Activated naive CD4-positive, alpha-beta T cell treated with anti-CD3 and anti-CD28 coated beads, Interleukin-2, amount 50 U/mL, for 24 hours (primary cell): ENCODE measurements around the gene AP3S1.

Source experiments
- H3K27ac Mint-ChIP-seq: one replicate; pipeline ENCODE4 v1.8.0; 2021; ENCODE audit warnings: mild to moderate bottlenecking, mixed read lengths
- H3K27me3 Mint-ChIP-seq: one replicate; pipeline ENCODE4 v1.8.0; 2021; ENCODE audit warnings: mixed read lengths
- H3K36me3 Mint-ChIP-seq: one replicate; pipeline ENCODE4 v1.8.0; 2021; ENCODE audit warnings: mixed read lengths
- H3K4me1 Mint-ChIP-seq: one replicate; pipeline ENCODE4 v1.8.0; 2021; ENCODE audit warnings: mixed read lengths
- H3K4me3 Mint-ChIP-seq: one replicate; pipeline ENCODE4 v1.8.0; 2021; ENCODE audit warnings: mild to moderate bottlenecking, mixed read lengths
- H3K9me3 Mint-ChIP-seq: one replicate; pipeline ENCODE4 v1.8.0; 2021; ENCODE audit warnings: mixed read lengths

The AP3S1 gene

DNA sequence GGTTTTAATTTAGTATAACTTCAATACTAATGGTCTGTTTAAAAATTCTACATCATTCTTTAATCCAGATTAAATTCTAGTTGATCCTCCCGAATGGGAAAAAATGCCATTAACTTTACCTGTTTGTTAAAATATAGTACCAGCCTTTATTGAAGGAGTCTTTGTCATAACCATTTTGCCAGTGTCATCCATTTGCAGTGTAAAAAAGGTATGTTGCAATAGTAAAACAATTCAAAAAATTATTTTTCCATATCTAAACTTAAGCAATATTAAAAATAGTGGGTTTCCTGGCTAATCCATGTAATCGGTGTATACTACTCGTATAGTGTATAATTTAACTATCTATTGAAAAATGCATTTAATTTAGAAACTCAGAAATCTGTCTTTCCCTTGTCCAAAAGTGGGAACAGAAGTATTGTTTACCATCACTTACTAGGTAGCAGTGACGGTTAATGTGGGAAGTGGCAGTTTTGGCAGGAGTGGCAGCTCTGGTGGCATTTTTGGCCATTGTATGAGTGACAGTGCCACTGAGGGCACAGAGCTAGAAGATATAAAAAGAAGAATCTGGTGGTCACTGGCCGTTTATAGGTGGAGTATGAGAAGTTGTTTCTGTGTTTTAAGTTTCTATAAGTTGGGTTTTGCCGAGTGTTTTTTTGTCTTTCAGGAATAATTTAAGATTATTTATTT is 1.9 kb downstream of the AP3S1 start:
- Mint-ChIP-seq H3K27ac (no peak overlapping the region), H3K9me3 (no peaks in the 10 kb centered on the region), H3K4me1 (peaks cover 53% of the 10 kb centered on the region), H3K36me3 (no peaks in the 10 kb centered on the region), H3K4me3 (peak overlapping the region; percentile 98), H3K27me3 (no peaks in the 10 kb centered on the region)

DNA sequence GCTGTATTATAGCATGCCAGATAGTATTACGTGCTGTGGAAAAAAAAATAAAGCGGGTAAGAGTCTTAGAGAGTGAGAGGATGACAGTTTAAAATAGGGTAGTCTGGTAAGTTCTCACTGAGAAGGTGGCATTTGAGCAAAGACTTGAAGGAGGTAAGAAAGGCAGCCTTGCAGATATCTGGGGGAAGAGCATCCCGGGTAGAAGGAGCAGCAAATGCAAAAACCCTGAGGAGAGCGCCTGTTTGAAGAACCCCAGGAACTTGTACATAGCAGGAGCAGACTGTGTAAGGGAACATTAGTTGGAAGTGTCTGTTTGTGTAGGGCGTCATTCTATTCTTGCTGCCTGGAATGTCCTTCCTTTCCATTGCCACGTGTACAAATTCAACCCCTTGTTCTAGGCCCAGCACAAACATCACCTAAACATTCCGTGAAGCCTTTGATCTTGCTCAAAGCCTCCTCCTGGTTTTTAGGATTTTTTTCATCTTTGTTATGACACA is 2.6 kb downstream of the AP3S1 start:
- Mint-ChIP-seq H3K4me1 (peaks cover 51% of the 10 kb centered on the region), H3K9me3 (no peaks in the 10 kb centered on the region), H3K4me3 (peak overlapping the region; percentile 31), H3K27me3 (no peaks in the 10 kb centered on the region), H3K27ac (no peak overlapping the region), H3K36me3 (no peaks in the 10 kb centered on the region)

DNA sequence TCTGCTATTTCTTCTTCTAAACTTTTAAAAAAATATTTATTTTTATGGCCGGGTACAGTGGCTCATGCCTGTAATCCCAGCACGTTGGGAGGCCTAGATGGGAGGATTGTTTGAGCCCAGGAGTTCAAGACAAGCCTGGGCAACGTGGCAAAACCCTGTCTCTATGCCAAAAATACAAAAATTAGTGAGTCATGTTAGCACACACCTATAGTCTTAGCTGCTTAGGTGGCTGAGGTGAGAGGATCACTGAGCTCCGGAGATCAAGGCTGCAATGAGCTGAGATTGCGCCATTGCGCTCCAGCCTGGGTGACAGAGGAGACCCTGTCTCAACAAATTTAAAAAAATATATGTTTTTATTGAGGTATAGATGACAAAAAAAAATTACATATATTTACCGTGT is 5.6 kb downstream of the AP3S1 start:
- Mint-ChIP-seq H3K4me3 (no peak overlapping the region), H3K36me3 (no peaks in the 10 kb centered on the region), H3K4me1 (peaks cover 60% of the 10 kb centered on the region), H3K9me3 (no peaks in the 10 kb centered on the region), H3K27ac (no peak overlapping the region), H3K27me3 (no peaks in the 10 kb centered on the region)

DNA sequence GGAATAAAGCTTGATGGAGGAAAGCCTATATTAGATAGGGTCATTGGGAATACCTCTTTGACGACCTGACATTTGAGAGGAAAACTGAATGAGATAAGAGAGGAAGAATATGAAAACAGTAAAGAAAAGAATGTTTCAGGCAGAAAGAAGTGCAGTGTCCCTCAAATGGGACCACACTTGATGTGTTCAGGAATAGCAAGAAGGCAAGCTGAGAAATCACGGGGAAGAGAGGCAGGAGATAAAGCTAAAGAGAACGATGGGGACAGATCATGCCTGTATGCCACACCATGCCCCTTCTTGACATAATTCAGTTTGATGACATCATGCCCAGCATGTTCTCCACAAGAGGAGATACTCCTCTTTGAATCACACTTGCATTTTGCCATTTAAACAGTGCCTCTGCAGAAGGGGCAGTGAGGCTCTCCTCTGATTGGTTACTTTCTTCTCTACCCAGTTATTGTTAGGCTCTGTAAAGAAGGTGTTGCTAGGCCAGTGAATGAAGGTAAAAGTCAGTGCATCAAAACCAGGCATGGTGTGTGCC is 7.6 kb downstream of the AP3S1 start:
- Mint-ChIP-seq H3K4me1 (peaks cover 45% of the 10 kb centered on the region), H3K36me3 (peaks cover 11% of the 10 kb centered on the region), H3K9me3 (peaks cover 5% of the 10 kb centered on the region), H3K4me3 (no peak overlapping the region), H3K27me3 (no peaks in the 10 kb centered on the region), H3K27ac (no peak overlapping the region)

DNA sequence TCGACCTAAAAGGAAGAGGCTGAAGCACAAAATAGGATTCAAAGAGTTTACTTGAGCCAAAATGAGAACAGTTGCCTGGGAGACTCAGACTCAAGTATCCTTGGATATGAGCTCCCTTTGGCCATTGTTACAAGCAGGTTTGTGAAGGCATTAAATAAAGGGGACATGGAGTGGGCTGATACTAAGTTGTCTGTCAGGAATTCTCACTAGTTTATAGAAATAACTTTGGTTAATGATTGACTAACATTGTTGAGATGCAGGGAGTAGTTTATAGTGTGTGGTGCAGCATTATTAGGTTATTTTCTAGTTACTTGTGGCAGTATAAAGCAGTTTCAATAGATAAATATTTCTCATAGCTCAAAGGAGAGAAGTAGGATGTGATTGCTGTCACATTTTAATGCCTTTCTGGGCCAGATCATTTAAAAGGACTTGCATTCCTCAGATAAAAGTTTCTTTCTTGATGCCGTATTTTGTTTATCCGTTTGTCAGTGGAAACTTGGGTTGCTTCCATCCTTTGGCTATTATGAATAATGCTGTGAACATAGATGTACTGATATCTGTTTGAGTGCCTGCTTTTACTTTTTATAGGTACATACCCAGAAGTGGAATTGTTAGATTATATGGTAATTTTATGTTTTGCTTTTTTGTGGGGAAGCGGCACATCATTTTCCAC is 9.1 kb downstream of the AP3S1 start:
- no peak overlapping the region for H3K27ac Mint-ChIP-seq
- H3K36me3 Mint-ChIP-seq = peaks cover 15% of the 10 kb centered on the region
- no peak overlapping the region for H3K4me3 Mint-ChIP-seq
- H3K4me1 Mint-ChIP-seq = peaks cover 43% of the 10 kb centered on the region
- H3K9me3 Mint-ChIP-seq = peaks cover 5% of the 10 kb centered on the region
- no peaks in the 10 kb centered on the region for H3K27me3 Mint-ChIP-seq

DNA sequence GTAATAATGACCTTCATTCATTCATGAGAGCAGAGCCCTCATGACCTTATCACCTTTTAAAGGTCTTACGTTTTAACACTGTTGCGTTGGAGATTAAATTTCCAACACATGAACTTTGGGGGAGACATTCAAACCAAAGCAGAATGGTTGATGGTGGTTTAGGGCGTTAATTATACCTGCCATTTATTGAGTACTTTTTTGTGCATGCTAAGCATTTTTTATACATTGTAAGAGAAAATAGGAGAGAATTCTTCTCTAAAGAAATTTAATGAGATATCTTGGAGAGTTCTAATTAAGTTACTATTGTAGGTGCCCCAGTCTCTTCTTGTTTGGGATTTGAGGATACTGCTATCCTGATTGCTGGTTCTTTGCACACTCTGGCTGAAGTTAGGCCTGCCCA is 12.4 kb downstream of the AP3S1 start:
- Mint-ChIP-seq H3K27ac (no peak overlapping the region), H3K4me3 (no peak overlapping the region), H3K36me3 (peaks cover 15% of the 10 kb centered on the region), H3K4me1 (peaks cover 58% of the 10 kb centered on the region), H3K27me3 (no peaks in the 10 kb centered on the region), H3K9me3 (peaks cover 5% of the 10 kb centered on the region)

DNA sequence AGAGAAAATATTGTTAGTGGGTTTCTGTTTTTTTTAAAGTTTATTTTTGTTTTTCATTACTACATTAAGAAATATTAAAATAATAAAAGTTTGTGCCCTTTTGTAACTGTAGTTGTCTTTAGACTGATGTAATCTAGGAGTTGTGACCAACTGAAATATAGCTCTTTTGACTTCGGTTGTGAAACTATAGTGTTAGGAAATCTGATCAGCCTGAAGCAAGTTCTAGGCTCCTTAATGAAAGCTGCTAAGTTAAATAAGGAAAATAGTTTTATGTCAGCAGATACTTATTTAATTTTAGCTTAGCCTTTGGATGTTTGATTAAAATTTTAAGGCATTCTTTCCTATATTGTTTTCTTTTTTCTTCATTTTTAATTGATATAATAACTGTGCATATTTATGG is 14.2 kb downstream of the AP3S1 start:
- peaks cover 15% of the 10 kb centered on the region for H3K36me3 Mint-ChIP-seq
- no peaks in the 10 kb centered on the region for H3K27me3 Mint-ChIP-seq
- no peak overlapping the region for H3K4me3 Mint-ChIP-seq
- H3K9me3 Mint-ChIP-seq = peaks cover 5% of the 10 kb centered on the region
- no peak overlapping the region for H3K27ac Mint-ChIP-seq
- peaks cover 45% of the 10 kb centered on the region for H3K4me1 Mint-ChIP-seq

DNA sequence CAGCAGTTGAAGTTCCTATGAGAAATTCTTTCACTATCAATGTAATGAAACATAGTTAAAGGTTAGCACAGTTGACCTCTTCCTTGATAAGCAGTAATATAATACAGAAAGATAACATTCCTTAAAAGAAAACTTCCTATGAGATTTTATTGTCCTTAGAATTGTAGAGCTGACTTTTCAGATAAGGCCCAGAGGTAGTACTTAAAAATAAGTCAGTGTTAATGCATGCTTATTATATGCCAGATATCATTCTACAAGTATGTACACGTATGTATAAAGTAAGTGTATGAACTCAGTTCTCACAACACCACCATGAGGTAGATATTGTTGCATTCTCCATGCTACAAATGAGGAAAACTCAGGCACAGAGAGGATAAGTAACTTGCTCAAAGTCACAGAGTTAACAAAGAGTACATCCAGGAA is 15.3 kb downstream of the AP3S1 start:
- H3K4me3 Mint-ChIP-seq = no peak overlapping the region

DNA sequence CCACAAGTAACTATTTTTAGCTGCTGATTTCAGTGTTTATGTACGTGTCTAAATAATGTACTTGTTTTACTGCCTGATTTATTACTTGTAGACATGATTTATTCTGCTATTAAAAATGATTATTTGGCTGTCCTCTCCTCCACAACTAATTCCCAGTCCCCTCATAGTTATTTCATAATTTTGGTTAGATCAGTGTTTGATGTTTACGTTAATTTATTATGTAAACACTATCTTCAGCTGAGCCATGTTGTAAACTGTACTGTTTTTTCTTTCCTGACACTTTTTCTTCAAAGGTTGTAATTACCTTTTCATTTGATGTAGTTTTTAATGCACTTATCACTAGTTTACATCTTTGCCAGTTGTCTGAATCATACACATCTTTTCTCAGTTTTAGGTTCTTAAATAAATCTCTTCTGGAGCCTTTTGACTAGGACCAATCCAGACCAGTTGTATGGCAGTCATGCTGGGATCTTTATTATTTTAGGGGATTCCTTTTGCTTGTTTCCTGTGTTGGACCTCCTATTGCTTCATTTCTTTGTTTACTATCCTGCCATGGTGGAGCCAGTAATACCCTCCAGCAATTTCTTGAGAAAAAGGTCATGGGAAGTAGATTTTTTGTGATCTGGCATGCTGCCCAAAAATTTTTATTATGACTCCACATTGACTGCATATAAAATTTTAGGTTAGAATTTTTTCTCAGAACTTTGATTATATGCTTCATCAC is 16.1 kb downstream of the AP3S1 start:
- peaks cover 5% of the 10 kb centered on the region for H3K9me3 Mint-ChIP-seq
- no peak overlapping the region for H3K4me3 Mint-ChIP-seq
- peaks cover 16% of the 10 kb centered on the region for H3K36me3 Mint-ChIP-seq
- no peak overlapping the region for H3K27ac Mint-ChIP-seq
- H3K4me1 Mint-ChIP-seq = peaks cover 40% of the 10 kb centered on the region
- H3K27me3 Mint-ChIP-seq = no peaks in the 10 kb centered on the region

More for the DNA sequence above, 15.3 kb downstream of the AP3S1 start:
- Mint-ChIP-seq H3K9me3 (peaks cover 5% of the 10 kb centered on the region), H3K36me3 (peaks cover 16% of the 10 kb centered on the region), H3K27me3 (no peaks in the 10 kb centered on the region), H3K4me1 (peaks cover 40% of the 10 kb centered on the region), H3K27ac (no peak overlapping the region)

DNA sequence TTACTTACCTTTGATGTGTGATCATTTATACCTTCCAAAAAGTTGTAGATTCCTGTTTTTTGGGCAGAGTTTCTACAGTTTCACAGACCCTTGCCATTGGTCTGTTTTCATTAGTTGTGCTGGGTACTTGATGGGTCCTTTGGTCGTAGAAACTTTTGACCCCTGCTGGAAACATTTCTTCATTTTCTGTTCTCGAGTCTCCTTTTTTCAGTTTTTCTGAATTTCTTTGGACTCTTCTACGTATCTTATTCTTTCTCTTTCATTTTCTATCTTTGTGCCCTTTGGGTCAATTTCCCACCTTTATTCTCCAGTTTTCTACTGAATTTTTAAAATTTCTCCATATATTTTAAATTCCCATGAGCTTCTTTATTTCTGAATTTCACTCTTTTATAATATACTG is 16.7 kb downstream of the AP3S1 start:
- Mint-ChIP-seq H3K9me3 (peaks cover under 1% of the 10 kb centered on the region), H3K4me1 (peaks cover 38% of the 10 kb centered on the region), H3K27me3 (no peaks in the 10 kb centered on the region), H3K36me3 (peaks cover 13% of the 10 kb centered on the region), H3K4me3 (no peak overlapping the region), H3K27ac (no peak overlapping the region)

DNA sequence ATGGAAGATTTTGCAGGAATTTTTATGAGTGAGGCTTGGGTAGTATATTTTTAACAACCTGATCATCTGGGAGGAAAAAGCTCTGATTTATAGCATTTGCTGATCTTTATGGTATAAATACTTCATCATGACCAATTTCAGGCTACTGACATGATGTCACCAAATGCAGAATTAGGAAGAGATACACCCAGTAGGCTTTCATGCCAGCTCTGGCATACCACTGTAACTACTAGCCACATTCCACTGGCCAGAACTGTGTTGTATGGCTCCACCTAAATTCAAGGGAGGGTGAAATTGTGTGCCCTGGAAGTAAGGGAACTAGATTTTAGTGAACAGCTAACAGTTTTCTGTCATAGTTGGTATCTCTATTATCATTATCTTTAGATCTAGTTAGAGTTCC is 17.6 kb downstream of the AP3S1 start:
- peaks cover 6% of the 10 kb centered on the region for H3K36me3 Mint-ChIP-seq
- peaks cover 45% of the 10 kb centered on the region for H3K4me1 Mint-ChIP-seq

DNA sequence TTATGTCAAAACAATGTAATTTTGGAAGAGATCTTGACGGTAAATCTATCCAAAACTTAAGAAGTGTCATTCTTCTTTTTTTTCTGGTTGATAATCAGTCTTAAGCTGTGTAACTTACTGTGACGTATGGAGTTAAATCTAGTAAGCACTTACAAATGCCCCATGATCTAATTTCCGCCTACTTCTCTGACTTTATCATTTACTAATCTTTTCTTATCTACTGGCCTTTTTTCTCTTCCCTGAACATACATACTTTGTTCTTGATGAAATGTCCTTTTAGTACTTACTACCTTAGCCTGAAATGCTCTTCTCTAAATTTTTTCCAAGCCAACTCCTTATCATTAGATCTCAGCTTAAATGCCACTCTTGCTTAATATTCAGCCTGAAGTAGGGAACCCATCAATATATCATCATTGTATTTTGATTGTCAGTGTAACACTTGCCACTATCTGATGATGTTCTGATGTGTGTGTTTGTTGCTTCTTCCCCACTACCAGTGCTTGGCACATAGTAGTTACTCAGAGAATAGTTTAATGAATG is 27.6 kb downstream of the AP3S1 start:
- Mint-ChIP-seq H3K27ac (no peak overlapping the region), H3K9me3 (no peaks in the 10 kb centered on the region), H3K4me1 (peaks cover 6% of the 10 kb centered on the region), H3K4me3 (no peak overlapping the region), H3K36me3 (peaks cover 23% of the 10 kb centered on the region), H3K27me3 (no peaks in the 10 kb centered on the region)

More for the DNA sequence above, 17.6 kb downstream of the AP3S1 start:
- H3K9me3 Mint-ChIP-seq = no peaks in the 10 kb centered on the region
- no peaks in the 10 kb centered on the region for H3K27me3 Mint-ChIP-seq
- no peak overlapping the region for H3K27ac Mint-ChIP-seq
- H3K4me3 Mint-ChIP-seq = no peak overlapping the region

DNA sequence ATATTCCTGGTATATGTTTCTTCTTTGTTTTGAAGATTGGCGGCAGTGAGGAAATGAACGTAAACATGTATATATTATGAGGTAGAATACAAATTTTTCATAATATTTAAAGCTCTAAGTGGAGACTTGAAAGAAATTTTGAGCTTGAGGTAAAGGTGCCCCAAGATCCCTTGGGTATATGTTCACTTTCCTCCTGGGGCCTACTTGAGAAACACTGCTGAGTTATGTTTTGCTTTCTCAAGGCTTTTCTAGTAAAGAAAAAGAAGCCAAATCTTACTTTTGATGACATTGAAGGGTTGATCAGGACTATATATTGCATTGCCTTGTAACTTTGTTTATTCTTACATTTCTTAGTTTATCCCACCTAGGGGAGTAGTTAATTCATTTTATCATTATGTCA is 30.7 kb downstream of the AP3S1 start:
- Mint-ChIP-seq H3K9me3 (no peaks in the 10 kb centered on the region), H3K36me3 (peaks cover 43% of the 10 kb centered on the region), H3K27me3 (no peaks in the 10 kb centered on the region), H3K4me3 (no peak overlapping the region), H3K4me1 (no peaks in the 10 kb centered on the region), H3K27ac (no peak overlapping the region)

DNA sequence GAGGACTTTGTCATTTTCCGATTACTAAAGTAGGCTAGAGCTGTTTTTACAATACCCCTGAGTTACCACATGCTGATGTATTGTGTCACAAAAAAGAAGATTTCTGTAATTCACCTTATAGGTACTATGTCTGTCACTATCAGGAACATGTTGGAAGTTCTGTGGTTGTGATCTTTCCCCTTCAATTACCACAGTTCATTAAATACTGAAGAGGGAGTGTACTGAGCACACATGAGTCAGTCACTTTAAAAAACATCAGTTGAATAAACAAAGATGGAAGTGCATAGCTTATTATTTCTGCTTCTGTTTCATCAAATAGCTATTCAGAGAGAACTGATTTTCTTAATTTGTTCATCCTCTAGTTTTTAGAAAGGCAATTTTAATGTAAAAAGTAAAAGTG is 31.7 kb downstream of the AP3S1 start:
- Mint-ChIP-seq H3K9me3 (no peaks in the 10 kb centered on the region), H3K27me3 (no peaks in the 10 kb centered on the region), H3K27ac (no peak overlapping the region), H3K4me1 (no peaks in the 10 kb centered on the region), H3K4me3 (no peak overlapping the region), H3K36me3 (peaks cover 49% of the 10 kb centered on the region)

DNA sequence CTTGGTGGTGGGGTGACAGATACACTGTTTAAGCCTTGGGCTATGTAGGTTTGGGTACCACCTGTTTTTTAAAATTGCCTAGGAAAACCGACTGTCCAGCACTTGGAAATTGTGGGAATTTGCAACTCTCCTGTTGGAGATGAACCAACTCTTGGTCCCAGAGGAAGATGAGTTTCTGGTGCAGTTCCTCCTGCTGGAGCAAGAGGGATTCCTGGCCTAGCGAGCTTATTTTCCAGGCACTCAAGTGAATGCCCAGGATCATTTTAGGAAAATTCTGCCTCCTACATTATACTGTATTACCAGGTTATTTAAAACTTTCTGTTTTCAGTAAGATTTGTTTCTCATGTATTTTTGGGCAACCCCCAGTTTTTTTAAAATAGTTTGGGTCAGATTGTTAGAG is 33.7 kb downstream of the AP3S1 start:
- Mint-ChIP-seq H3K36me3 (peaks cover 58% of the 10 kb centered on the region), H3K4me3 (no peak overlapping the region), H3K9me3 (no peaks in the 10 kb centered on the region), H3K27me3 (no peaks in the 10 kb centered on the region), H3K4me1 (no peaks in the 10 kb centered on the region), H3K27ac (no peak overlapping the region)
